HCT116 (cell line): ENCODE results near the gene MSI2.

ENCODE experiments used
- CTCF ChIP-seq, 3 experiments: fragments of 200-600 bp in 1 of 3; sonication (generic) in 1 of 3; IDR thresholded peaks in 2 of 3; conservative IDR thresholded peaks in 1 of 3; 2 replicates each; pipeline ENCODE4 v1.5.1; 2012 to 2017; ENCODE audit warnings: low read depth in 2 of 3, low read length in 2 of 3, antibody characterized with exemption in 1 of 3, borderline replicate concordance in 1 of 3, control low read depth in 1 of 3, mild to moderate bottlenecking in 1 of 3, mixed read lengths in 1 of 3, mixed run types in 1 of 3, moderate library complexity in 1 of 3; ENCODE audit not compliant: insufficient read depth in 1 of 3
- EGR1 ChIP-seq: IDR thresholded peaks from 2 replicates; pipeline ENCODE4 v1.6.1; 2012; ENCODE audit warnings: low read depth
- EZH2 ChIP-seq: fragments of 200-600 bp; sonication (generic); IDR thresholded peaks from 2 replicates; pipeline ENCODE4 v1.6.1; 2017; ENCODE audit warnings: antibody characterized with exemption, mixed run types
- EZH2phosphoT487 ChIP-seq: fragments of 200-600 bp; IDR thresholded peaks from 2 replicates; pipeline ENCODE4 v1.6.1; 2018; ENCODE audit warnings: antibody characterized with exemption, borderline replicate concordance
- POLR2A ChIP-seq: IDR thresholded peaks from 2 replicates; pipeline ENCODE4 v1.7.0; 2011; ENCODE audit warnings: borderline replicate concordance; ENCODE audit not compliant: insufficient read depth, insufficient read length; ENCODE audit errors: extremely low read depth
- POLR2AphosphoS5 ChIP-seq: IDR thresholded peaks from 2 replicates; pipeline ENCODE4 v1.6.1; 2011; ENCODE audit warnings: mild to moderate bottlenecking, low read depth, low read length, moderate library complexity
- RAD21 ChIP-seq: IDR thresholded peaks from 2 replicates; pipeline ENCODE4 v1.6.1; 2012; ENCODE audit warnings: low read depth, mild to moderate bottlenecking
- TCF7L2 ChIP-seq: IDR thresholded peaks from 2 replicates; pipeline ENCODE4 v1.7.0; 2011; ENCODE audit warnings: borderline replicate concordance, inconsistent platforms; ENCODE audit not compliant: insufficient read depth, insufficient read length; ENCODE audit errors: extremely low read depth
- YY1 ChIP-seq: IDR thresholded peaks from 2 replicates; pipeline ENCODE4 v1.6.1; 2011; ENCODE audit warnings: low read length, low read depth, moderate library complexity, mild to moderate bottlenecking; ENCODE audit not compliant: insufficient replicate concordance; ENCODE audit errors: extremely low read depth
- ZFX ChIP-seq: fragments of 450-650 bp; IDR thresholded peaks from 2 replicates; pipeline ENCODE4 v1.6.1; 2017
- ZNF274 ChIP-seq: fragments of 200-500 bp; sonication (Bioruptor generic); IDR thresholded peaks from 2 replicates; pipeline ENCODE4 v1.6.1; 2014; ENCODE audit warnings: mild to moderate bottlenecking, low read depth, low read length, inconsistent platforms
- TF ChIP-seq, protein P1 (sequence below): IDR thresholded peaks from 2 replicates; pipeline ENCODE4 v1.6.1; 2012; ENCODE audit warnings: low read depth
- TF ChIP-seq, protein P2 (sequence below): IDR thresholded peaks from 2 replicates; pipeline ENCODE4 v1.6.1; 2012

DNA sequence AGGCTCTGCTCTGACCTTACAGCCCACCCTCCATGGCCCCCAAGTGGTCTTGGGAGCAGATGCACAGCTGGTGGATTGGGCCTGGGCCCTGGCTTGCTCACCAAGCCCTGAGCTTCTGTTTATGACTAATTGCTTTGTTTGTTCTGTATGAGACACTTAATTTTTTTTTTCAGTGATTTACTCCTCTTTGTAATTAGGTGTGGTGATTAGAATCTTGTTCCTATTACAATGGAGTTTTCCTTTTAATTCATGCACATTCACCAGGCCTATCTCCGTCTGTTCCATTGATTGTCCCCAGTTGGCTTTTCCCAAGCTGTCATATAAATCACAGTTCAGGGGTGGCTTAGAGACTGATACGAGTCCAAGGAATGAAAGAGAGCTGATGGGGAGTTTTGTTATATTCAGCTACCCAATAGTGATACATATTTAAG is 246.5 kb downstream of the MSI2 start:
- TF ChIP-seq CTCF (IDR thresholded peaks at IDR 0.05 in 2 of 3, conservative IDR thresholded peaks at IDR 0.05 in 1 of 3; ENCODE audit: borderline replicate concordance in 1 of 3, insufficient read depth in 1 of 3, low read depth in 2 of 3, low read length in 2 of 3) (no peak), POLR2AphosphoS5 (no peak), EZH2phosphoT487 (no peak), POLR2A (no peak), RAD21 (no peak), YY1 (no peak), ZFX (no peak), EZH2 (no peak), ZNF274 (no peak), EGR1 (no peak), TCF7L2 (no peak)
- TF ChIP-seq, protein P1, sequence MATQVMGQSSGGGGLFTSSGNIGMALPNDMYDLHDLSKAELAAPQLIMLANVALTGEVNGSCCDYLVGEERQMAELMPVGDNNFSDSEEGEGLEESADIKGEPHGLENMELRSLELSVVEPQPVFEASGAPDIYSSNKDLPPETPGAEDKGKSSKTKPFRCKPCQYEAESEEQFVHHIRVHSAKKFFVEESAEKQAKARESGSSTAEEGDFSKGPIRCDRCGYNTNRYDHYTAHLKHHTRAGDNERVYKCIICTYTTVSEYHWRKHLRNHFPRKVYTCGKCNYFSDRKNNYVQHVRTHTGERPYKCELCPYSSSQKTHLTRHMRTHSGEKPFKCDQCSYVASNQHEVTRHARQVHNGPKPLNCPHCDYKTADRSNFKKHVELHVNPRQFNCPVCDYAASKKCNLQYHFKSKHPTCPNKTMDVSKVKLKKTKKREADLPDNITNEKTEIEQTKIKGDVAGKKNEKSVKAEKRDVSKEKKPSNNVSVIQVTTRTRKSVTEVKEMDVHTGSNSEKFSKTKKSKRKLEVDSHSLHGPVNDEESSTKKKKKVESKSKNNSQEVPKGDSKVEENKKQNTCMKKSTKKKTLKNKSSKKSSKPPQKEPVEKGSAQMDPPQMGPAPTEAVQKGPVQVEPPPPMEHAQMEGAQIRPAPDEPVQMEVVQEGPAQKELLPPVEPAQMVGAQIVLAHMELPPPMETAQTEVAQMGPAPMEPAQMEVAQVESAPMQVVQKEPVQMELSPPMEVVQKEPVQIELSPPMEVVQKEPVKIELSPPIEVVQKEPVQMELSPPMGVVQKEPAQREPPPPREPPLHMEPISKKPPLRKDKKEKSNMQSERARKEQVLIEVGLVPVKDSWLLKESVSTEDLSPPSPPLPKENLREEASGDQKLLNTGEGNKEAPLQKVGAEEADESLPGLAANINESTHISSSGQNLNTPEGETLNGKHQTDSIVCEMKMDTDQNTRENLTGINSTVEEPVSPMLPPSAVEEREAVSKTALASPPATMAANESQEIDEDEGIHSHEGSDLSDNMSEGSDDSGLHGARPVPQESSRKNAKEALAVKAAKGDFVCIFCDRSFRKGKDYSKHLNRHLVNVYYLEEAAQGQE: no peak
- TF ChIP-seq, protein P2, sequence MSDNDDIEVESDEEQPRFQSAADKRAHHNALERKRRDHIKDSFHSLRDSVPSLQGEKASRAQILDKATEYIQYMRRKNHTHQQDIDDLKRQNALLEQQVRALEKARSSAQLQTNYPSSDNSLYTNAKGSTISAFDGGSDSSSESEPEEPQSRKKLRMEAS: no peak
